Measurements from ENCODE around the gene SKI. TPM values are rescaled to one million over a fixed set of nuclear protein-coding genes. Genes with fewer than 3 reads are reported as not detected.

Gene SKI
- total and polyA plus RNA-seq, 2 of the 8 experiments (the other 6 are each of a cell fraction or from before 2014, with no cell fraction given), result 8.3 to 87.6 TPM

GRCh38 chr1:2277741-2278488 lies 49.8 kb downstream of the SKI start:
- FAIRE-seq (no peak), DNase-seq (ENCODE audit: low read depth in 1 of 2, low spot score in 2 of 2) (no peak)
- H3K79me1 ChIP-seq (ENCODE audit: low read depth, low read length), result peaks cover 34% of the 10 kb centered on the region
- H3K4me2 ChIP-seq (ENCODE audit: insufficient read depth in 1 of 2, low read depth in 2 of 2, low read length in 2 of 2), result peak overlapping the region; percentile 19 to 54; a peak in 3 of 4 replicates
- H4K8ac ChIP-seq (ENCODE audit: extremely low read depth, insufficient read depth, low read length), result peak overlapping the region; percentile 41; the same call in 1 of the 2 replicates
- no peak overlapping the region for H3K4me3 ChIP-seq (ENCODE audit: extremely low read depth in 1 of 4, insufficient read depth in 2 of 4, low read depth in 3 of 4, low read length in 4 of 4)
- H2BK15ac ChIP-seq (ENCODE audit: low read length), result peak overlapping the region; percentile 99
- TF ChIP-seq SRF (IDR thresholded peaks at IDR 0.05; ENCODE audit: low read depth, low read length), result no peak
- TF ChIP-seq HDAC6 (IDR thresholded peaks at IDR 0.05; ENCODE audit: low read depth, low read length), result no peak
- TF ChIP-seq SP1 (IDR thresholded peaks at IDR 0.05; ENCODE audit: low read depth, low read length), result no peak
- TF ChIP-seq, protein P1, sequence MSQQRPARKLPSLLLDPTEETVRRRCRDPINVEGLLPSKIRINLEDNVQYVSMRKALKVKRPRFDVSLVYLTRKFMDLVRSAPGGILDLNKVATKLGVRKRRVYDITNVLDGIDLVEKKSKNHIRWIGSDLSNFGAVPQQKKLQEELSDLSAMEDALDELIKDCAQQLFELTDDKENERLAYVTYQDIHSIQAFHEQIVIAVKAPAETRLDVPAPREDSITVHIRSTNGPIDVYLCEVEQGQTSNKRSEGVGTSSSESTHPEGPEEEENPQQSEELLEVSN (IDR thresholded peaks at IDR 0.05), result no peak
- TF ChIP-seq MAX (IDR thresholded peaks at IDR 0.05), result no peak
- TF ChIP-seq SUZ12 (IDR thresholded peaks at IDR 0.05; ENCODE audit: low read length), result no peak
- H3K36me3 ChIP-seq (ENCODE audit: control insufficient read depth in 2 of 4, insufficient read depth in 4 of 4, low read length in 3 of 4), result peaks cover 0 to 3% (median 0%) of the 10 kb centered on the region in 4 experiments; a peak in 1 of 8 replicates
- H2AFZ ChIP-seq (ENCODE audit: low read length), result no peak overlapping the region
- CTCF ChIA-PET (ENCODE audit: partially characterized antibody), result interaction anchor here (1.0 kb wide), 1 partner anchor 12 kb away, joined by 3 read pairs; no protein-coding TSS in a partner anchor
- WGBS, 2 experiments (ENCODE audit: extremely low coverage in 1 of 2, insufficient coverage in 1 of 2, insufficient read length in 1 of 2, insufficient replicate concordance in 2 of 2, low coverage in 1 of 2, low lambda C conversion rate in 2 of 2, missing lambda C conversion rate in 1 of 2), result 90% methylated on average over 25 of the region's 25 CpGs; no CpG with 5 or more reads in 1 of the 2 experiments
- H3K27ac ChIP-seq (ENCODE audit: low read depth, low read length), result peak overlapping the region; percentile 13
- peaks cover 8 to 37% of the 10 kb centered on the region in 2 experiments for H4K20me1 ChIP-seq (replicated peaks in 1 of 2; ENCODE audit: control insufficient read depth in 1 of 2, insufficient read depth in 2 of 2, low read length in 2 of 2)
- H2AK5ac ChIP-seq (ENCODE audit: low read depth, low read length), result peak overlapping the region; percentile 100
- H3K14ac ChIP-seq (ENCODE audit: insufficient read length), result peak overlapping the region; percentile 96
- peak overlapping the region; percentile 56 for H3K56ac ChIP-seq (replicated peaks; ENCODE audit: insufficient read length, low read depth, low read length)
- peak overlapping the region in 1 of 4 experiments; percentile 1; a peak in 2 of 7 replicates for H3K9ac ChIP-seq (replicated peaks in 1 of 4; ENCODE audit: extremely low read depth in 1 of 4, low read depth in 3 of 4, low read length in 3 of 4)
- no peak overlapping the region for H2BK120ac ChIP-seq (replicated peaks; ENCODE audit: low read depth, low read length)
- no peaks in the 10 kb centered on the region for H3K23me2 ChIP-seq (ENCODE audit: low read depth, low read length)
- peak overlapping the region; percentile 87 for H3K4ac ChIP-seq (replicated peaks; ENCODE audit: insufficient read length, low read depth, low read length)
- H3K9me3 ChIP-seq (ENCODE audit: insufficient read depth in 2 of 2, low read depth in 1 of 2, low read length in 1 of 2), result no peaks in the 10 kb centered on the region
- peak overlapping the region; percentile 86; the same call in 1 of the 2 replicates for H2BK20ac ChIP-seq (ENCODE audit: low read length)
- H3K79me2 ChIP-seq (ENCODE audit: control insufficient read depth in 1 of 2, insufficient read depth in 2 of 2, low read length in 2 of 2), result peaks cover 8 to 68% of the 10 kb centered on the region in 2 experiments; a peak in 3 of 4 replicates
- H3K27me3 ChIP-seq (replicated peaks in 1 of 4; ENCODE audit: control insufficient read depth in 3 of 4, extremely low read depth in 1 of 4, insufficient read depth in 3 of 4, low read length in 3 of 4), result no peaks in the 10 kb centered on the region
- peak overlapping the region; percentile 94 for H2BK5ac ChIP-seq (ENCODE audit: low read depth, low read length)
- H4K91ac ChIP-seq (replicated peaks; ENCODE audit: insufficient read length, low read length), result peak overlapping the region; percentile 100
- H2BK12ac ChIP-seq (ENCODE audit: low read depth, low read length), result peak overlapping the region; percentile 100
- H4K5ac ChIP-seq (ENCODE audit: insufficient read length, low read depth, low read length), result peak overlapping the region; percentile 60
- H3K18ac ChIP-seq (ENCODE audit: extremely low read depth, low read length), result peak overlapping the region; percentile 88; the same call in 1 of the 2 replicates
- peaks cover 5 to 41% (median 30%) of the 10 kb centered on the region in 4 experiments for H3K4me1 ChIP-seq (replicated peaks in 1 of 4; ENCODE audit: control insufficient read depth in 3 of 4, insufficient read depth in 4 of 4, low read length in 3 of 4)
- peak overlapping the region; percentile 19 for H3K23ac ChIP-seq (ENCODE audit: insufficient read length)
- POLR2A ChIA-PET (ENCODE audit: partially characterized antibody), result interaction anchor here (0.6 to 0.9 kb wide), 2 partner anchors 22 to 49 kb away, joined by 3 read pairs; no protein-coding TSS in a partner anchor

Measured in H1 (cell line).